Measurements from ENCODE around the gene CRYGS. TPM values are rescaled to one million over a fixed set of nuclear protein-coding genes. Genes with fewer than 3 reads are reported as not detected.

CRYGS gene
- total RNA-seq, 1 donor from 2014 or later: 1.3 TPM

DNA sequence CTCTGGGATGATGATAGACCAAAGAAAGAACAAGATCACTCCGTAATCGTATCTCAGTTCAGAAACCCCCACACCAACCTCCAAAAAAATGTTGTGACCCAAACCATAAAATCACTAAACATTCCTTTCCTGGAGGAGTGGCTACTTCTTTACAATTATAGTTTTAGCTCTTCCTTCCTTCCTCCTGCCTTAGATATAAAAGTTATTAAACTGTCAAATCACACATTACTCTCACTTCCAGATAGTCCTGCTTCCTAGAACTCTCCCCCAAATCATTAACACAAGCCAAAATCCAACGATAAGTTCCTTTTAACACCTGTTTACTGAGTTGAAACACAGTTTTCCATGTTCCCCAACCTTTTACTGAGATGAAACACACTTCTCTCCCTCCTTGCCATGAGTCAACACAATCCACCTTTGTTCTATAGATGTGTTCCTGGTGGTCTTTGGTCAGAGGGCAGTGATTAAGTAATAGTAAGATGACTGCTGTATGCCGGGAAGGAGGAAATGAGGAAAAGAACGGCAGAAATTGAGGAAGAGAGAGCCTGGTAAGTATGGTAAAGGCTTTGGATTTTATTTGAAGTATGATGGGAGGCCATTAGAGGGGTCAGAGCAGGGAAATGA, 8.3 kb upstream of the CRYGS start:
- Histone ChIP-seq H3K9me3 (ENCODE audit: insufficient read depth, low read depth, low read length) (no peaks in the 10 kb centered on the region), H3K9ac (ENCODE audit: low read length) (no peak overlapping the region), H3K79me2 (ENCODE audit: insufficient read depth, low read length) (no peaks in the 10 kb centered on the region), H3K4me3 (ENCODE audit: insufficient read depth, low read depth, low read length) (no peak overlapping the region), H3K4me2 (ENCODE audit: low read length) (no peak overlapping the region), H3K4me1 (ENCODE audit: insufficient read depth, low read length) (no peaks in the 10 kb centered on the region), H4K20me1 (ENCODE audit: insufficient read depth, low read length) (no peaks in the 10 kb centered on the region), H3K36me3 (ENCODE audit: insufficient read depth, low read length) (peaks cover 22% of the 10 kb centered on the region), H3K27ac (ENCODE audit: low read depth, low read length) (no peak overlapping the region), H3K27me3 (ENCODE audit: insufficient read depth, low read length) (no peaks in the 10 kb centered on the region), H2AFZ (ENCODE audit: low read depth, low read length) (no peak overlapping the region)
- TF ChIP-seq, protein P1, sequence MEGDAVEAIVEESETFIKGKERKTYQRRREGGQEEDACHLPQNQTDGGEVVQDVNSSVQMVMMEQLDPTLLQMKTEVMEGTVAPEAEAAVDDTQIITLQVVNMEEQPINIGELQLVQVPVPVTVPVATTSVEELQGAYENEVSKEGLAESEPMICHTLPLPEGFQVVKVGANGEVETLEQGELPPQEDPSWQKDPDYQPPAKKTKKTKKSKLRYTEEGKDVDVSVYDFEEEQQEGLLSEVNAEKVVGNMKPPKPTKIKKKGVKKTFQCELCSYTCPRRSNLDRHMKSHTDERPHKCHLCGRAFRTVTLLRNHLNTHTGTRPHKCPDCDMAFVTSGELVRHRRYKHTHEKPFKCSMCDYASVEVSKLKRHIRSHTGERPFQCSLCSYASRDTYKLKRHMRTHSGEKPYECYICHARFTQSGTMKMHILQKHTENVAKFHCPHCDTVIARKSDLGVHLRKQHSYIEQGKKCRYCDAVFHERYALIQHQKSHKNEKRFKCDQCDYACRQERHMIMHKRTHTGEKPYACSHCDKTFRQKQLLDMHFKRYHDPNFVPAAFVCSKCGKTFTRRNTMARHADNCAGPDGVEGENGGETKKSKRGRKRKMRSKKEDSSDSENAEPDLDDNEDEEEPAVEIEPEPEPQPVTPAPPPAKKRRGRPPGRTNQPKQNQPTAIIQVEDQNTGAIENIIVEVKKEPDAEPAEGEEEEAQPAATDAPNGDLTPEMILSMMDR (IDR thresholded peaks at IDR 0.05; ENCODE audit: insufficient read depth, low read depth, low read length): no peak
- no peak for TF ChIP-seq EZH2 (IDR thresholded peaks at IDR 0.05; ENCODE audit: insufficient read depth, low read length)
- DNase-seq (ENCODE audit: low read depth): no peak
- no peaks in the 10 kb centered on the region for H3K27me3 Mint-ChIP-seq (ENCODE audit: low read depth, unreplicated experiment)
- peaks cover 2% of the 10 kb centered on the region for H3K36me3 Mint-ChIP-seq (ENCODE audit: low read depth, unreplicated experiment)
- H3K9me3 Mint-ChIP-seq (ENCODE audit: unreplicated experiment): no peaks in the 10 kb centered on the region
- FAIRE-seq: no peak
- no peak overlapping the region for H3K27ac Mint-ChIP-seq (ENCODE audit: unreplicated experiment)
- H3K4me3 Mint-ChIP-seq (ENCODE audit: unreplicated experiment): no peak overlapping the region
- no peaks in the 10 kb centered on the region for H3K4me1 Mint-ChIP-seq (ENCODE audit: low read depth, unreplicated experiment)

GRCh38 chr3:186551387-186551786, 7.2 kb upstream of the CRYGS start:
- peaks cover 22% of the 10 kb centered on the region for H3K36me3 ChIP-seq (ENCODE audit: insufficient read depth, low read length)
- H3K9me3 ChIP-seq (ENCODE audit: insufficient read depth, low read depth, low read length): no peaks in the 10 kb centered on the region
- Mint-ChIP-seq H3K9me3 (ENCODE audit: unreplicated experiment) (no peaks in the 10 kb centered on the region), H3K27ac (ENCODE audit: unreplicated experiment) (no peak overlapping the region), H3K27me3 (ENCODE audit: low read depth, unreplicated experiment) (no peaks in the 10 kb centered on the region), H3K4me3 (ENCODE audit: unreplicated experiment) (no peak overlapping the region), H3K4me1 (ENCODE audit: low read depth, unreplicated experiment) (no peaks in the 10 kb centered on the region), H3K36me3 (ENCODE audit: low read depth, unreplicated experiment) (peaks cover 2% of the 10 kb centered on the region)
- DNase-seq (ENCODE audit: low read depth): no peak
- no peak overlapping the region for H2AFZ ChIP-seq (ENCODE audit: low read depth, low read length)
- no peaks in the 10 kb centered on the region for H3K79me2 ChIP-seq (ENCODE audit: insufficient read depth, low read length)
- H4K20me1 ChIP-seq (ENCODE audit: insufficient read depth, low read length): no peaks in the 10 kb centered on the region
- no peaks in the 10 kb centered on the region for H3K4me1 ChIP-seq (ENCODE audit: insufficient read depth, low read length)
- H3K4me3 ChIP-seq (ENCODE audit: insufficient read depth, low read depth, low read length): no peak overlapping the region
- H3K27me3 ChIP-seq (ENCODE audit: insufficient read depth, low read length): no peaks in the 10 kb centered on the region
- FAIRE-seq: no peak
- no peak for TF ChIP-seq EZH2 (IDR thresholded peaks at IDR 0.05; ENCODE audit: insufficient read depth, low read length)
- TF ChIP-seq, protein P1 (IDR thresholded peaks at IDR 0.05; ENCODE audit: insufficient read depth, low read depth, low read length): no peak
- no peak overlapping the region for H3K4me2 ChIP-seq (ENCODE audit: low read length)
- no peak overlapping the region for H3K9ac ChIP-seq (ENCODE audit: low read length)
- H3K27ac ChIP-seq (ENCODE audit: low read depth, low read length): no peak overlapping the region

- H3K9ac ChIP-seq (ENCODE audit: low read length): no peak overlapping the region
- no peaks in the 10 kb centered on the region for H3K27me3 ChIP-seq (ENCODE audit: insufficient read depth, low read length)
- Mint-ChIP-seq H3K4me1 (ENCODE audit: low read depth, unreplicated experiment) (no peaks in the 10 kb centered on the region), H3K36me3 (ENCODE audit: low read depth, unreplicated experiment) (peaks cover 2% of the 10 kb centered on the region), H3K27ac (ENCODE audit: unreplicated experiment) (no peak overlapping the region), H3K4me3 (ENCODE audit: unreplicated experiment) (no peak overlapping the region), H3K9me3 (ENCODE audit: unreplicated experiment) (no peaks in the 10 kb centered on the region), H3K27me3 (ENCODE audit: low read depth, unreplicated experiment) (no peaks in the 10 kb centered on the region)
- no peak overlapping the region for H3K27ac ChIP-seq (ENCODE audit: low read depth, low read length)
- FAIRE-seq: no peak
- no peak for DNase-seq (ENCODE audit: low read depth)
- H3K9me3 ChIP-seq (ENCODE audit: insufficient read depth, low read depth, low read length): no peaks in the 10 kb centered on the region
- TF ChIP-seq, protein P1 (IDR thresholded peaks at IDR 0.05; ENCODE audit: insufficient read depth, low read depth, low read length): no peak
- no peak for TF ChIP-seq EZH2 (IDR thresholded peaks at IDR 0.05; ENCODE audit: insufficient read depth, low read length)
- no peak overlapping the region for H3K4me2 ChIP-seq (ENCODE audit: low read length)
- H3K36me3 ChIP-seq (ENCODE audit: insufficient read depth, low read length): peaks cover 21% of the 10 kb centered on the region
- H4K20me1 ChIP-seq (ENCODE audit: insufficient read depth, low read length): no peaks in the 10 kb centered on the region
- no peaks in the 10 kb centered on the region for H3K4me1 ChIP-seq (ENCODE audit: insufficient read depth, low read length)
- H3K79me2 ChIP-seq (ENCODE audit: insufficient read depth, low read length): no peaks in the 10 kb centered on the region
- no peak overlapping the region for H2AFZ ChIP-seq (ENCODE audit: low read depth, low read length)
- no peak overlapping the region for H3K4me3 ChIP-seq (ENCODE audit: insufficient read depth, low read depth, low read length)
Observed at GRCh38 chr3:186549497-186549896, 5.3 kb upstream of the CRYGS start.
